Measurements from ENCODE around the gene CAPNS2.

The CAPNS2 gene

DNA sequence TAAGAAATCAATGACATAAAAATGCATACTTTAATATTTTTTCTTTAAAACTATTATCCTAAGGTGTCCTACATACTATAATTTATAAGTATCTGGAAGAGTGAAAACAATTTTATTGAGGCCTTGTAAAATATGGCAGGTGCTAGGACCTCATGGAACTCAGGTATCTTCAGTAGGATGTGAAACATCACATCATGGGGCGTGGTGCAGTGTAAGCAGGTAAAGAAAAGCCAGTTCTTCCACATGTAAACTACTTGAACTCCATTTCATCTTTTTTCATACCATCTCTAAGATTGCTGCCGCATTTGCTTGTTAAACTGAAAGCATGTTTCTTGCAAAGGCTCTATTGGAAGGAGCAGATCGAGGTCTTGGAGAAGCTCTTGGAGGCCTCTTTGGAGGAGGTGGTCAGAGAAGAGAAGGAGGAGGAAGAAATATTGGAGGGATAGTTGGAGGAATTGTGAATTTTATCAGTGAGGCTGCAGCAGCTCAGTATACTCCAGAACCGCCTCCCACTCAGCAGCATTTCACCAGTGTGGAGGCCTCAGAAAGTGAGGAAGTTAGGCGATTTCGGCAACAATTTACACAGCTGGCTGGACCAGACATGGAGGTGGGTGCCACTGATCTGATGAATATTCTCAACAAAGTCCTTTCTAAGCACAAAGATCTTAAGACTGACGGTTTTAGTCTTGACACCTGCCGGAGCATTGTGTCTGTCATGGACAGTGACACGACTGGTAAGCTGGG, at the start of gene CAPNS2:
Gene CAPNS2, plus strand, starts transcription at position 253 of the 744 bp plus-strand sequence. Its CDS starts 73 bp downstream, at position 326.
- ATAC-seq, result no peak

DNA sequence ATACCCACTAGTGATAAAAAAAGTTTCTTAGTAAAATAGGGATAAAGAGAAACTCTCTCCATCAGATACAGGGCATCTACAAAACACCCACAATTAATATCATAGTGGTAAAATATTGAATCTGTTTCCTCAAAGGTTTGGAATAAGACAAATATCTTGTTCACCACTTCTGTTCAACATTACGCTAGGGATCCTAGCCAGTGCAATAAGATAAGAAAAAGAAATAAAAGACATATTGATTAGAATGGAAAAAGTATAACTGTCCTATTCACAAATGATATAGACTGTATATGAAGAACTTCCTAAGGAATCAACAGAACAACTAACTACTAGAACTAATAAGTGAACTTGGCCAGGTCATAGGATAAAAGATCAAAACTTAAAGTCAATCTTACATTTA, 44.7 kb upstream of the CAPNS2 start:
- no peak for ATAC-seq

DNA sequence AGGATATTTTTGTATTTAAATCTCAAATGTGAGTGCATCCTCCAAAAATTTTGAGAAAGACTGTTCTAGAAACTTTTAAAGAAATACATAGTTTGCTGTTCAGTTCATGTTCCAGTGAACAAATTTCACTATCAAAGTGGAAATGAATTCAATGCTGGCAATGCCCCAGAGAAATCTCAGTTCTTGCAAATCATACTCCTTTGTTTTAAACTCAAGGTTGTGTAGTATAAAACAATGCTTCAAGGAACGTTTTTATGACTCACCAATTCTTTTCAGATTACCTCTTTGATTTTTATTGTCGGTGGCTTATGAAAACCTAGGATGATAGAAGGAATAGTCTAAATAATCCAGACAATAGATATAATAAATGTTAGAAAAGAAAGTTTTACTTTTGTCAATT, 40.0 kb upstream of the CAPNS2 start:
- ATAC-seq, result no peak

GRCh38 chr16:55527885-55528284, 38.6 kb upstream of the CAPNS2 start:
- ATAC-seq, result no peak

GRCh38 chr16:55529018-55529417, 37.5 kb upstream of the CAPNS2 start:
- no peak for ATAC-seq

DNA sequence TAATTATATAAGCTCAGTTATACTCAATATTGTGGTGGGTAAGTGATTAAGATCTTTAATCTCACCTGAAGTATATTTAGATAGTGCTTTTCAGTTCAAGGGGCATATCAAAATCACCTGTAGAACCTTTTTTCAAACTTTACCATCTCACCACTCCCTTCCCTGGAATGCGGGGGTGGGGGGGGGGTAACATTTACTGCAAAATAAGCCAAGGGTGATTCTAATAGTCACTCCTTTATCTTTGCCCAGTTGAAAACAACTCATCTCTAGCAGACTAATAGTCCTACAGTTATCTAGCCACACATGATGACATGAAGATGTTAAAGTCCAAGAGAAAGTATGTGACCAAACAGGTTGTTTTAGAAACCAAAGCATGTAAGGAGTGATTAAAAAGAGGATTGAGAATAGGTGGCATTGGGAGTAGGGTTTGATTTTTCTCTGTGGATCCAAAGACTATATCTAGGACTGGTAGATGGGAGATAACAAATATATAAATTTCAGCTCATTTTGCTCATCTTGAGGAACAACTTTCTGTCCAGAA, 36.1 kb upstream of the CAPNS2 start:
- ATAC-seq, result no peak

DNA sequence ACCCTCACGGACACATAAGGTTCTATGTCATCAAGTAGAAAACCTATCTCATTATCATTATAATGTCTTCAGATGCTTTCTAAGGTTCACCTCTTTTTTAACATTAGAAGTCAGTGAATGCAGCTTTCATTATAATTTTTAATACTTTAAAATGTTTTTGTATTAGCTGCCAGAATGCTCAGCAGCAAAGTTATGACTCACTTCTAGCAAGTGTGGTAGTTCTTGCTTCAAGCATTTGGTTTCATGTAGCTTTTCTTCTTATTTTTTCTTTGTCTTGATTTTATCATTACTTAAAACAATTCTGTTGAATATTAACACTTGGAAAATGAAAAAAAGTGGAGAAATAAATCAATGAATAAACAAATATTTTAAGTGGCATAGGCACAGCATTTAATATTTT, 34.3 kb upstream of the CAPNS2 start:
- ATAC-seq, result no peak

GRCh38 chr16:55534756-55535155, 31.7 kb upstream of the CAPNS2 start:
- no peak for ATAC-seq

- ATAC-seq, result no peak
Measured at GRCh38 chr16:55539049-55539448, 27.4 kb upstream of the CAPNS2 start.

- no peak for ATAC-seq
Measured at GRCh38 chr16:55539488-55539887, 27.0 kb upstream of the CAPNS2 start.

DNA sequence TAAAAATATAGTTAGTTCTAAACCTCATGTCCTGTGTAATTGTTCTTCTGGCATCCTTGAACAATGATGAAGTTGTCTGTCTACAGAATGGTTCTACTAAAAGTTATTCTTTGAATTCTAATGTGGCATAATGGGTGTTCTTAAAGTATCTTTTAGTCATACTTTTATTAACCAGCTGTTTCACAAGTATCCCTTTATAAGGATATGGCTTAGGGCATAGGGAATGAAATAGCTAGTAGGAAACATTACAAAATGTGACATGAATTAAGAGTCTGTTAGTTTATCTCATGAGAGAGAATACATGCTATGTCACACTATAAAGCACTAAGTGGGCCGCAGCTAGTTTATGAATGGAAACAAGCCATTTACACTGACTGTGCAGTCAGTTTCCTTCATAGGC, 26.3 kb upstream of the CAPNS2 start:
- no peak for ATAC-seq

GRCh38 chr16:55542459-55543082, 23.9 kb upstream of the CAPNS2 start:
- no peak for ATAC-seq

- ATAC-seq, result no peak
Measured at GRCh38 chr16:55543472-55543871, 23.0 kb upstream of the CAPNS2 start.

- no peak for ATAC-seq
Measured at GRCh38 chr16:55552621-55553020, 13.9 kb upstream of the CAPNS2 start.

DNA sequence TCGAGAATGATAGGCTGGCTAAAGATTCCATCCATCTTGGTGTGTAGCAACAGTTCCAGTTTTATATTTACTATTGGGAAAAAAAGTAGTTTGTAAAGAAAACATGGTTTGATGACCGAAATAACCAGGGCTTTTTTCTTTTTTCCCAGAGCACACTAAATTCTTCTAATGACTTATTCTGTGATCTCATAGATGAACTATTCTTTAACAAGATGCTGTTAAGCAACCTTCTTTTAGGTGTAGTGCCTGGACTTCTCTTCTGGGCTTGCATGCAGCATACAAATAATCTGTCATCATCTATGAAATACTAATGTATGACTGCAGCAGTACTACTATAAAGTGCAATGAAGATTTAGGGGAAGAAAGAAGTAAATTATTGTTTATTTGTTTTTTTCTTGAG, 11.0 kb upstream of the CAPNS2 start:
- ATAC-seq, result no peak

DNA sequence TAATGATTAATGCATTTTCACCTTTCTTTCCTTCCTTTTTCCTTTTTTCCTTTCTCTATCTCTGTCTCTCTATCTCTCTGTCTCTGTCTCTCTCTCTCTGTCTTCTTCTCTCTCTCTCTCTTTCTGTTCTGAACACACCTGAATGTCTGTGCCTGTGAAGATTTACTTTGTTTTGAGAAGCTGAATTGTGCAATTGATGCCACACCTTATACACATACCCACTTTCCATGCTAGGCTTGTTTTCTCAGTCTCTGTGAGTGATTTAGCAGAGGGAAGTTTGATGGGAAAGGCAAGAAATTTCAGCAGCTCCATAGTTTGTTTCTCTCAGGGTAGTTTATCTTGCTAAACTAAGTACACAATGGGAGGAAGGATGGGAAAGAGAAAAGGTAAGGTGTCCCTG, 9.3 kb upstream of the CAPNS2 start:
- ATAC-seq, result no peak

- no peak for ATAC-seq
Measured at GRCh38 chr16:55559233-55559632, 7.3 kb upstream of the CAPNS2 start.

GRCh38 chr16:55559933-55560516, 6.5 kb upstream of the CAPNS2 start:
- ATAC-seq, result no peak

DNA sequence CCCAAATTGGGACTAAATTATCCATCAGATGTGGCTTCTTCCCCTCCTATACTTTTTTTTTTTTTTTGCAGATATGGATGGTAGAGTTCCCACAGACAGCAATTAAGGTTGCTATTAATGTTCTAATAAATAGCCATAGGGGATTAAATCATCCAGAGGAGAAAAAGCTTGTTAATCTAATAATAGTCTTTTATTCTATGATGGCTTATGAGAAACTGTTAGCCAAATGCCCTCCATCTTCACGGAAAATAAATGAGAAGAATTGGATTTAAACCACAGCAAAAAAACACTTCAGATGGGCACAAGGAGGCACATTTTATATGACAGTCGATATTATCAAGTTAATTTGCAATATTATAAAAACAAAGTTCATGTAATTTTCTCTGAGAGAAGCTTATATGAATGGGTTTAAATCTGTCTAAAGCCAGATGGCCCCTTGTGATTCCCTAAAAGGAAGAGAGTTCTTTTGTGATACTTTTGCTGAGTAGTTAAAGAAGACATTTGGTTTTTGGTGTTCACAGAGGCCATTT, 5.1 kb upstream of the CAPNS2 start:
- no peak for ATAC-seq

DNA sequence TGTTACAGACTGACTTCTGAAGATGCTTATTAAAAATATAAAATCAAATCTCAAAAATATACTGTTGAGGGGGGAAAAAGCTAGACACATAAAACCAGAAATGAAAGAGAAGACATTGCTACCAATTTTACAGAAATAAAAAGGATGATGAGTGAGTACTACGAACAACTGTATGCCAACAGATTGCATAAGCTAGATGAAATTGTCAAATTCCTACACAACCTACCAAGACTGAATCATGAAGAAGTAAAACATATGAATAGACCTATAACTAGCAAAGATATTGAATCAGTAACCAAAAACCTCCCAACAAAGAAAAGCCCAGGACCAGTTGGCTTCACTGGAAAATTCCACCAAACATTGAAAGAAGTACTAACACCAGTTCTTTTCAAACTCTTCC, 3.5 kb upstream of the CAPNS2 start:
- no peak for ATAC-seq

- no peak for ATAC-seq
Measured at GRCh38 chr16:55563797-55564196, 2.7 kb upstream of the CAPNS2 start.

DNA sequence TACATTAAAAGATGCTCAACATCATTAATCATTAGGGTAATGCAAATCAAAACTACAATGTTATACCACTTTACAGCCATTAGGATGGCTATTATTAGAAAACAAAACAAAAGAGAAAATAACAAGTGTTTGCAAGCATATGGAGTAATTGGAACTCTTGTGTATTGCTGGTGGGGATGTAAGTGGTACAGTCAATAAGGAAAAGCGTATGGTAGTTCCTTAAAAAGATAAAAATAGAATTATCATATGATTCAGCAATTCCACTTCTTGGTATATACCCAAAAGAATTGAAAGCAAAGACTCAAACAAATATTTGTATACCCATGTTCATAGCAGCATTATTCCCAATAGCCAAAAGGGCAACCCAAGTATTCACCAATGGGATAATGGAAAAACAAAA, 1.4 kb upstream of the CAPNS2 start:
- ATAC-seq, result no peak

DNA sequence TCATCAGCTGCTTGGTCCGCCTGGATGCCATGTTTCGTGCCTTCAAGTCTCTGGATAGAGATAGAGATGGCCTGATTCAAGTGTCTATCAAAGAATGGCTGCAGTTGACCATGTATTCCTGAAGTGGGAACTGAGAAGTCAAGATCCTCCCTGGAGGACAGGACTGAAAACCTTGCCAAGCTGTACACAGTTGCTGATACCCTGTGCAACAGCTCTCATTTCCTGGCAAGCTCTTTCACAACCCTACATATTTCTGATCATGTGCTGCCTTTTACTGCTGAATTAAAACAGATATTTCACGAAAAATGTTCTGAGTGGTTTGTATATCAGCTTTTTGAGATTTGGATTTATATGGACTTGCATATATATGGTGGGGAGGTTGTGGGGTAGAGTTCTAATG, 898 bp downstream of the CAPNS2 start:
- no peak for ATAC-seq

DNA sequence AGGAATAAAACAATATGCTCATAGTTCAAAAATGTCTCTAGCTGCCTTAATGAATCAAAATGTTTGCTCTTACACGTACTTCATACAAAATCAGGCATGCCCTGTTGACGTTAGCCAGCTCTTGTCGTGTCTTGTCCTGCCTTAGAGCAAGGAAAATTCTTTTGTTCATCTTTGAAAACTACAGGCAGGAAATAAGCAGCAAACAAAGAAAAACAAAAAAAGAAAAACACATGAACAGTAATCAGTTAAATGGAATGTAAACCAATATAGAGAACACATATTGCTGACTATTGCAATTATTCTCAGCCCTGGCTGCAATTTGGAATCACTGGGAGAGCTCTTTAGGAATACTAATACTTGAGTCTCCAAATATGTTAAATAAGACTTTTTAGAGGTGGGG, 1.7 kb downstream of the CAPNS2 start:
- ATAC-seq, result no peak

Data from activated CD4-positive, CD25-positive, alpha-beta regulatory T cell treated with anti-CD3 and anti-CD28 coated beads, Interleukin-2, amount 50 U/mL, for 24 hours (primary cell).